Measurements from ENCODE around the gene FLT3.

DNA sequence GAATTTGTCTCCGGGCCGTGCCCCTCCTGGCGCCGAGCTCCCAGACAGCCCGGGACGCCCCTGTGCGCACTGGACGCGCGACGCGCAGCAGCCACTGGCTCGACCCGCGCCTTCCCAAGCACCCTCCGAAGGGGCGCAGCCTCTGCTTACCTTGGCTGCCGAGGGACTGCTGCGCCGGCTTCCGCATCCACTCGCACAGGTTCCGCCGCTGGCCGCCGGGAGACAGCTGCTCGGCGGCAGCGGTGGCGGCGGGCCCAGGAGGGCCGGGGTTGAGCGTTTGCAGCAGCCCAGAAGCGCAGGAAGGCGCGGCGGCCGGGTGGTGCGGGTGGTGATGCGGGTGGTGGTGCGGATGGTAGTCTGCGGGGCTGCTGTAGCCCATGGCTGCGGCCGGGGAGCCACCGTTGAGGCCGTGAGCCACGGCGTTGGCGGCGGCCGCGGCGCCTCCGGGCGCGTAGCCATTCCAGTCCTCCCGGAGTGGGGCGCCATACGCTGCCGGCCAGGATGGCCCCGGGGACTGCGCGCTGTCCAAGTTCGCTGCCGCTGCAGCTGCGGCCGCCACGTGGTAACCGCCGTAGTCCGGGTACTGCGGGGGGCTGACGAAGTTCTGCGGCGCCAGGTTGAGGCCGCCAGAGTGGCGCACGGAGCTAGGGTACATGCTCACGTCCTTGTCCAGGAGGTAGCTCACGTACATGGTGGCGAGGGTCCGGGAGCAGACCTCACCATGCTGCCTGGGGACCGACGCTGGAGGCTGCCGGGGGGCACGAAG, 131.9 kb downstream of the FLT3 start:
- TF ChIP-seq, protein P1, sequence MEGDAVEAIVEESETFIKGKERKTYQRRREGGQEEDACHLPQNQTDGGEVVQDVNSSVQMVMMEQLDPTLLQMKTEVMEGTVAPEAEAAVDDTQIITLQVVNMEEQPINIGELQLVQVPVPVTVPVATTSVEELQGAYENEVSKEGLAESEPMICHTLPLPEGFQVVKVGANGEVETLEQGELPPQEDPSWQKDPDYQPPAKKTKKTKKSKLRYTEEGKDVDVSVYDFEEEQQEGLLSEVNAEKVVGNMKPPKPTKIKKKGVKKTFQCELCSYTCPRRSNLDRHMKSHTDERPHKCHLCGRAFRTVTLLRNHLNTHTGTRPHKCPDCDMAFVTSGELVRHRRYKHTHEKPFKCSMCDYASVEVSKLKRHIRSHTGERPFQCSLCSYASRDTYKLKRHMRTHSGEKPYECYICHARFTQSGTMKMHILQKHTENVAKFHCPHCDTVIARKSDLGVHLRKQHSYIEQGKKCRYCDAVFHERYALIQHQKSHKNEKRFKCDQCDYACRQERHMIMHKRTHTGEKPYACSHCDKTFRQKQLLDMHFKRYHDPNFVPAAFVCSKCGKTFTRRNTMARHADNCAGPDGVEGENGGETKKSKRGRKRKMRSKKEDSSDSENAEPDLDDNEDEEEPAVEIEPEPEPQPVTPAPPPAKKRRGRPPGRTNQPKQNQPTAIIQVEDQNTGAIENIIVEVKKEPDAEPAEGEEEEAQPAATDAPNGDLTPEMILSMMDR (IDR thresholded peaks at IDR 0.05): no peak
- no peak for TF ChIP-seq POLR2A (IDR thresholded peaks at IDR 0.05)

All from testis (tissue), 2 donors.